Transverse colon (tissue), 4 donors: ENCODE measurements around the gene NOS3. TPM values are rescaled to one million over a fixed set of nuclear protein-coding genes. Genes with fewer than 3 reads are reported as not detected.

Experiments
- DNase-seq: peaks from one replicate; pipeline ENCODE4 v3.0.0-alpha.2; 2019
- H3K27ac ChIP-seq, 4 donors: fragments of 200-600 bp; sonication (generic); 2 replicates each; pipeline ENCODE4 v1.5.1; 2016 to 2018; ENCODE audit warnings: inconsistent platforms in 4 of 4
- H3K27me3 ChIP-seq: fragments of 200-600 bp; sonication (generic); 2 replicates; pipeline ENCODE4 v1.5.1; 2017; ENCODE audit warnings: inconsistent platforms
- H3K36me3 ChIP-seq, 4 donors: fragments of 200-600 bp; sonication (generic); 2 replicates each; pipeline ENCODE4 v1.5.1; 2017 to 2019; ENCODE audit warnings: inconsistent platforms in 4 of 4
- H3K4me1 ChIP-seq, 4 donors: fragments of 200-600 bp; sonication (generic); 2 replicates each; pipeline ENCODE4 v1.5.1; 2017 to 2020; ENCODE audit warnings: inconsistent platforms in 4 of 4
- H3K4me3 ChIP-seq, 4 donors: fragments of 200-600 bp; sonication (generic); 1 replicate in 1 of 4; 2 replicates in 3 of 4; pipeline versions ENCODE4 v1.5.1 to v1.6.1; 2017 to 2019; ENCODE audit warnings: inconsistent platforms in 4 of 4
- H3K9me3 ChIP-seq, 2 donors: fragments of 200-600 bp; sonication (generic); 2 replicates each; pipeline ENCODE4 v1.5.1; 2017 to 2019; ENCODE audit warnings: inconsistent platforms in 2 of 2
- CTCF ChIP-seq, 5 experiments: fragments of 200-600 bp in 3 of 5; fragments of 450-650 bp in 2 of 5; sonication (generic) in 3 of 5; IDR thresholded peaks; 1 replicate in 2 of 5; 2 replicates in 3 of 5; pipeline ENCODE4 v1.5.1; 2016 to 2017; ENCODE audit warnings: antibody characterized with exemption in 5 of 5, inconsistent platforms in 3 of 5, mild to moderate bottlenecking in 2 of 5, moderate library complexity in 1 of 5
- EP300 ChIP-seq: sonication (generic); formaldehyde crosslinking; IDR thresholded peaks from one replicate; pipeline ENCODE4 v1.6.1; 2017; ENCODE audit warnings: antibody characterized with exemption, low read depth
- POLR2A ChIP-seq: fragments of 450-650 bp; IDR thresholded peaks from one replicate; pipeline ENCODE4 v1.6.1; 2016; ENCODE audit warnings: antibody characterized with exemption, mild to moderate bottlenecking, moderate library complexity
- POLR2AphosphoS5 ChIP-seq, 3 donors: sonication (generic); formaldehyde crosslinking; IDR thresholded peaks; one replicate each; pipeline ENCODE4 v1.6.1; 2016; ENCODE audit warnings: antibody characterized with exemption in 3 of 3
- WGBS, 2 donors: methylation state at CpG; one replicate each; pipeline ENCODE4 v1.1.5; 2018; ENCODE audit warnings: low coverage in 1 of 2; 5-methylcytosine and 5-hydroxymethylcytosine counted together
- in situ Hi-C, 4 donors: fragments of 200-750 bp; cut with MboI; loops; one replicate each; pipeline versions ENCODE4 v1.15.0 to v1.15.1; 2017; ENCODE audit warnings: low sequenced_read_pairs in 3 of 4, low pct_ligation_motif_present in 1 of 4, low pct_unique_long_range_greater_than_20kb in 1 of 4
- intact Hi-C: fragments of 100-400 bp; cut with DNase I; formaldehyde crosslinking; loops from one replicate; pipeline ENCODE4 v1.15.1; 2023; ENCODE audit warnings: low total_unique reads
- total RNA-seq, 4 donors: library from RNA; depleted of rRNA; stranded (reverse); fragments of >200 nt; gene quantifications; one replicate each; pipeline ENCODE4 v1.1.0, GENCODE V29; 2016

The NOS3 gene
- total RNA-seq, 4 donors from 2014 or later, result 2.5 to 34.2 (median 7.0) TPM

- H3K36me3 ChIP-seq, result no peaks in the 10 kb centered on the region
- WGBS, 2 donors, result 50% methylated on average over 49 of the region's 74 CpGs; no CpG with 5 or more reads in 1 of the 2 donors
- peaks cover 11 to 39% (median 21%) of the 10 kb centered on the region in 4 donors for H3K4me1 ChIP-seq
- peak overlapping the region in 1 of 4 donors; percentile 81 for H3K27ac ChIP-seq
- TF ChIP-seq CTCF (IDR thresholded peaks at IDR 0.05) (no peak), POLR2A (no peak), POLR2AphosphoS5 (IDR thresholded peaks at IDR 0.05) (no peak), EP300 (no peak)
- H3K9me3 ChIP-seq, result no peaks in the 10 kb centered on the region
- H3K27me3 ChIP-seq, result peaks cover 15% of the 10 kb centered on the region
- no peak overlapping the region for H3K4me3 ChIP-seq
- intact Hi-C loops, result no loop called here
- in situ Hi-C loops, result no loop called here
- no peak for DNase-seq
Measured at GRCh38 chr7:150958062-150958552, 32.7 kb upstream of the NOS3 start.

- H3K4me3 ChIP-seq, result no peak overlapping the region
- 60 to 64% methylated on average over 1 to 13 of the region's 13 CpGs for WGBS, 2 donors
- peaks cover 11 to 44% (median 24%) of the 10 kb centered on the region in 4 donors for H3K4me1 ChIP-seq
- intact Hi-C loops, result no loop called here
- TF ChIP-seq CTCF (IDR thresholded peaks at IDR 0.05), result no peak
- no peak for TF ChIP-seq POLR2A
- TF ChIP-seq EP300, result no peak
- no peak for TF ChIP-seq POLR2AphosphoS5 (IDR thresholded peaks at IDR 0.05)
- peak overlapping the region in 2 of 4 donors; percentile 15 to 81 for H3K27ac ChIP-seq
- no peak for DNase-seq
- H3K9me3 ChIP-seq, result no peaks in the 10 kb centered on the region
- H3K27me3 ChIP-seq, result peaks cover 15% of the 10 kb centered on the region
- no peaks in the 10 kb centered on the region for H3K36me3 ChIP-seq
- in situ Hi-C loops, result no loop called here
Measured at GRCh38 chr7:150958597-150958996, 32.2 kb upstream of the NOS3 start.

DNA sequence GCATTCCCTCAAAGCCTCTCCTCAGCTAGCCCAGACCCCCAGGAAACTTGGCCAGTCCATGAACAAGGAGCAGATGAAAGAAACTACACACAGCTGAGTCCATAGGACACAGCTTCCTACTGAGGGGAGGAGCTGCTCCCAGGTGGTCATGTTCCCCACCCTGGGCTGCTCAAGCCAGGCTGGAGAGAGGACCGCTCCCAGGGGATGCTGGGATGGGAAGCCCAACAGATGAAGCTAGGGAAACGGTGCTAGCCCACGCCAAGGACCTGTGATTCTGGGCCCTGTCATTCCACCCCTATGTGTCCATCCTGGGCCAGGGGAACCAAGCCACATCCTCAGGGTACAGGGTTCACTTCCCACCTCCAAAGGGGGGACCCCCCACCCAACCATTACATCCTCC lies 31.7 kb upstream of the NOS3 start:
- WGBS, 2 donors, result 67% methylated on average over 2 of the region's 3 CpGs; no CpG with 5 or more reads in 1 of the 2 donors
- Histone ChIP-seq H3K9me3 (no peaks in the 10 kb centered on the region), H3K27ac (peak overlapping the region in 1 of 4 donors; percentile 8), H3K4me3 (no peak overlapping the region), H3K4me1 (peaks cover 11 to 45% (median 27%) of the 10 kb centered on the region in 4 donors), H3K27me3 (peaks cover 15% of the 10 kb centered on the region), H3K36me3 (no peaks in the 10 kb centered on the region)
- DNase-seq, result no peak
- intact Hi-C loops (no loop called here), in situ Hi-C loops (no loop called here)
- no peak for TF ChIP-seq EP300
- TF ChIP-seq POLR2A, result no peak
- TF ChIP-seq POLR2AphosphoS5 (IDR thresholded peaks at IDR 0.05), result no peak

- Histone ChIP-seq H3K27ac (peak overlapping the region; percentile 33 to 94 (median 76)), H3K4me1 (peaks cover 11 to 45% (median 31%) of the 10 kb centered on the region in 4 donors), H3K4me3 (no peak overlapping the region), H3K9me3 (no peaks in the 10 kb centered on the region), H3K27me3 (peaks cover 15% of the 10 kb centered on the region), H3K36me3 (no peaks in the 10 kb centered on the region)
- DNase-seq, result no peak
- WGBS, 2 donors, result 63 to 76% methylated on average over 11 to 24 of the region's 24 CpGs
- intact Hi-C loops (no loop called here), in situ Hi-C loops (no loop called here)
- no peak for TF ChIP-seq CTCF (IDR thresholded peaks at IDR 0.05)
- TF ChIP-seq POLR2AphosphoS5 (IDR thresholded peaks at IDR 0.05), result no peak
- TF ChIP-seq EP300, result no peak
- no peak for TF ChIP-seq POLR2A
Measured at GRCh38 chr7:150959739-150960734, 30.8 kb upstream of the NOS3 start.
